Measurements from ENCODE around the gene HYAL2.

Gene HYAL2

GRCh38 chr3:50340147-50340447, 17.6 kb upstream of the HYAL2 start:
- H3K4me3 ChIP-seq (ENCODE audit: low read depth in 1 of 2, low read length in 2 of 2), result peak overlapping the region in 1 of 2 experiments; percentile 49; a peak in 2 of 4 replicates
- H2AFZ ChIP-seq (ENCODE audit: low read depth, low read length), result 0 out of 2 replicates have a peak overlapping the region, but pooled peaks have one; percentile 36
- DNase-seq (no peak), ATAC-seq (ENCODE audit: insufficient read depth, low read depth) (no peak)
- H3K36me3 ChIP-seq (ENCODE audit: insufficient read depth, low read length), result peaks cover 16% of the 10 kb centered on the region; the same call in 1 of the 2 replicates
- peaks cover 4% of the 10 kb centered on the region for H3K27me3 ChIP-seq (ENCODE audit: insufficient read depth, low read length, poor library complexity)
- H4K20me1 ChIP-seq (ENCODE audit: insufficient read depth, low read length), result peaks cover 16% of the 10 kb centered on the region
- H3K4me2 ChIP-seq (ENCODE audit: insufficient read depth, low read length), result peak overlapping the region; percentile 57
- TF ChIP-seq CTCF (IDR thresholded peaks at IDR 0.05; ENCODE audit: borderline replicate concordance, extremely low read depth, low read length, poor library complexity, severe bottlenecking) (no peak), EZH2 (IDR thresholded peaks at IDR 0.05; ENCODE audit: borderline replicate concordance, low read depth, low read length, severe bottlenecking) (no peak)
- no peak overlapping the region for H3K27ac ChIP-seq (ENCODE audit: low read length)
- H3K79me2 ChIP-seq (ENCODE audit: insufficient read depth, low read length), result peaks cover 37% of the 10 kb centered on the region
- no peaks in the 10 kb centered on the region for H3K9me3 ChIP-seq (ENCODE audit: insufficient read depth, low read length, severe bottlenecking)
- peak overlapping the region; percentile 46 for H3K9ac ChIP-seq (ENCODE audit: low read depth, low read length)
- peaks cover 42% of the 10 kb centered on the region for H3K4me1 ChIP-seq (ENCODE audit: insufficient read depth, low read length)

GRCh38 chr3:50339485-50340146, 17.1 kb upstream of the HYAL2 start:
- no peak for TF ChIP-seq CTCF (IDR thresholded peaks at IDR 0.05; ENCODE audit: borderline replicate concordance, extremely low read depth, low read length, poor library complexity, severe bottlenecking)
- TF ChIP-seq EZH2 (IDR thresholded peaks at IDR 0.05; ENCODE audit: borderline replicate concordance, low read depth, low read length, severe bottlenecking), result no peak
- 0 out of 4 replicates have a peak overlapping the region, but pooled peaks of 1 of the 2 experiments have one; percentile 49 for H3K4me3 ChIP-seq (ENCODE audit: low read depth in 1 of 2, low read length in 2 of 2)
- H4K20me1 ChIP-seq (ENCODE audit: insufficient read depth, low read length), result peaks cover 20% of the 10 kb centered on the region
- no peak for DNase-seq
- peaks cover 47% of the 10 kb centered on the region for H3K4me1 ChIP-seq (ENCODE audit: insufficient read depth, low read length)
- H3K9ac ChIP-seq (ENCODE audit: low read depth, low read length), result peak overlapping the region; percentile 93; the same call in 1 of the 2 replicates
- peaks cover 20% of the 10 kb centered on the region for H3K36me3 ChIP-seq (ENCODE audit: insufficient read depth, low read length)
- H3K27ac ChIP-seq (ENCODE audit: low read length), result no peak overlapping the region
- no peak overlapping the region for H2AFZ ChIP-seq (ENCODE audit: low read depth, low read length)
- H3K9me3 ChIP-seq (ENCODE audit: insufficient read depth, low read length, severe bottlenecking), result no peaks in the 10 kb centered on the region
- ATAC-seq (ENCODE audit: insufficient read depth, low read depth), result no peak
- H3K27me3 ChIP-seq (ENCODE audit: insufficient read depth, low read length, poor library complexity), result peaks cover 4% of the 10 kb centered on the region
- H3K4me2 ChIP-seq (ENCODE audit: insufficient read depth, low read length), result peak overlapping the region; percentile 57
- peaks cover 42% of the 10 kb centered on the region for H3K79me2 ChIP-seq (ENCODE audit: insufficient read depth, low read length)

GRCh38 chr3:50338965-50339364, 16.4 kb upstream of the HYAL2 start:
- H3K27ac ChIP-seq (ENCODE audit: low read length), result 0 out of 2 replicates have a peak overlapping the region, but pooled peaks have one; percentile 49
- no peak for ATAC-seq (ENCODE audit: insufficient read depth, low read depth)
- H3K4me3 ChIP-seq (ENCODE audit: low read depth in 1 of 2, low read length in 2 of 2), result peak overlapping the region in 1 of 2 experiments; percentile 90; a peak in 2 of 4 replicates

More at GRCh38 chr3:50338965-50339364, 16.4 kb upstream of the HYAL2 start:
- no peak for DNase-seq
- H3K27me3 ChIP-seq (ENCODE audit: insufficient read depth, low read length, poor library complexity), result peaks cover 4% of the 10 kb centered on the region
- no peak for TF ChIP-seq EZH2 (IDR thresholded peaks at IDR 0.05; ENCODE audit: borderline replicate concordance, low read depth, low read length, severe bottlenecking)
- TF ChIP-seq CTCF (IDR thresholded peaks at IDR 0.05; ENCODE audit: borderline replicate concordance, extremely low read depth, low read length, poor library complexity, severe bottlenecking), result no peak
- H3K9me3 ChIP-seq (ENCODE audit: insufficient read depth, low read length, severe bottlenecking), result no peaks in the 10 kb centered on the region
- peaks cover 26% of the 10 kb centered on the region for H3K36me3 ChIP-seq (ENCODE audit: insufficient read depth, low read length)
- no peak overlapping the region for H2AFZ ChIP-seq (ENCODE audit: low read depth, low read length)
- H4K20me1 ChIP-seq (ENCODE audit: insufficient read depth, low read length), result peaks cover 26% of the 10 kb centered on the region
- peaks cover 53% of the 10 kb centered on the region for H3K4me1 ChIP-seq (ENCODE audit: insufficient read depth, low read length)
- peak overlapping the region; percentile 93 for H3K9ac ChIP-seq (ENCODE audit: low read depth, low read length)
- peak overlapping the region; percentile 81 for H3K4me2 ChIP-seq (ENCODE audit: insufficient read depth, low read length)
- H3K79me2 ChIP-seq (ENCODE audit: insufficient read depth, low read length), result peaks cover 49% of the 10 kb centered on the region
